Loucy (cell line): ENCODE data around the gene DMXL1.

Source experiments
- EZH2phosphoT487 ChIP-seq: fragments of 200-600 bp; IDR thresholded peaks from 2 replicates; pipeline ENCODE4 v1.6.1; 2018; ENCODE audit warnings: antibody characterized with exemption, mild to moderate bottlenecking, moderate library complexity, borderline replicate concordance
- TF ChIP-seq, protein P1 (sequence below): fragments of 200-600 bp; sonication (generic); conservative IDR thresholded peaks from 2 replicates; pipeline ENCODE4 v1.5.1; 2014; ENCODE audit warnings: mild to moderate bottlenecking, antibody characterized with exemption, low read length

DNA sequence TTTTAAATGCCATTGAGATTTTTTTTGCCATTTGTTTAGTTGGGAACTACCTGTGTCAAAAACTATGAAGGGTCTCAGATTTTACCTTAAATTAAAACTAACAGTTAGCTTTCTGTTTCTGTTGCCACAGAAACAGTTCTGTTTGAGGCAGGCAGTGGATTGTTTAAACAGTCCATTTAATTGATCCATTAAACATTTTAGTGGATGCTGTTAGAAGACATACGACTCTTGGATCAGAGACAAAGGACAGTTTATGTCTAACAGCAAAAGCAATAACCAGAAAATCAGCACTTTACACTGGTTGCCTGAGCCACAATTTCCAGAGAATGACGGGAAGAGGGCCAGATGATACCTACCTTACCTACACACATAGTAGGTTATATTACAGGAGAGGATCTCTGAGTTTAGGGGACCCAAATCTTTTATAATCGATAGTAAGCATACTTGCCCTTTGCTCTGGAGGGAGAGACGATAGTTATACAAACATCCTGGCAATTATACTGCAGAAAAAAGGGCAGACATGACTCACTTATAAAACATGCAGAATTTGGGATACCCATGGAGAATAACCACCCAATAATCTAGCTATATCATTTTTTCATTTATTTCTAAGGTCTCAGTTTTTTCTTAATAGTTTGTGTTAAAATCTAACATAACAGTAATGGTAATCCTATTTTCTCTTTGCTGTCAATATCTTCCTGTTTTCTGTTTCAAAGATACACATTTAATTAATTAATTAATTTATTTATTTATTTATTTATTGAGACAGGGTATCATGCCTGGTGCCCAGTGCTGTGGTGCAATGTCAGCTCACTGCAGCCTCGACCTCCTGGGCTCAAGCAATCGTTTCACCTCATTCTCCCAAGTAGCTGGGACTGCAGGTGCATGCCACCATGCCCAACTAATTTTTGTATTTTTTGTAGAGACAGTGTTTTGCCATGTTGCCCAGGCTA lies 148.2 kb downstream of the DMXL1 start:
- TF ChIP-seq, protein P1, sequence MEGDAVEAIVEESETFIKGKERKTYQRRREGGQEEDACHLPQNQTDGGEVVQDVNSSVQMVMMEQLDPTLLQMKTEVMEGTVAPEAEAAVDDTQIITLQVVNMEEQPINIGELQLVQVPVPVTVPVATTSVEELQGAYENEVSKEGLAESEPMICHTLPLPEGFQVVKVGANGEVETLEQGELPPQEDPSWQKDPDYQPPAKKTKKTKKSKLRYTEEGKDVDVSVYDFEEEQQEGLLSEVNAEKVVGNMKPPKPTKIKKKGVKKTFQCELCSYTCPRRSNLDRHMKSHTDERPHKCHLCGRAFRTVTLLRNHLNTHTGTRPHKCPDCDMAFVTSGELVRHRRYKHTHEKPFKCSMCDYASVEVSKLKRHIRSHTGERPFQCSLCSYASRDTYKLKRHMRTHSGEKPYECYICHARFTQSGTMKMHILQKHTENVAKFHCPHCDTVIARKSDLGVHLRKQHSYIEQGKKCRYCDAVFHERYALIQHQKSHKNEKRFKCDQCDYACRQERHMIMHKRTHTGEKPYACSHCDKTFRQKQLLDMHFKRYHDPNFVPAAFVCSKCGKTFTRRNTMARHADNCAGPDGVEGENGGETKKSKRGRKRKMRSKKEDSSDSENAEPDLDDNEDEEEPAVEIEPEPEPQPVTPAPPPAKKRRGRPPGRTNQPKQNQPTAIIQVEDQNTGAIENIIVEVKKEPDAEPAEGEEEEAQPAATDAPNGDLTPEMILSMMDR, result no peak
- no peak for TF ChIP-seq EZH2phosphoT487
